Measurements from ENCODE around the gene ZNF215. TPM values are rescaled to one million over a fixed set of nuclear protein-coding genes. Genes with fewer than 3 reads are reported as not detected.
"Not testable (repeated sequence)": the region's sequence is repeated elsewhere in the genome, so short reads cannot be mapped to it uniquely, and the experiment has no call there.

Gene ZNF215
- total RNA-seq, 6 experiments from 2014 or later = 0.14 to 1.3 (median 0.42) TPM; not detected in 1

GRCh38 chr11:6928916-6929315 is 2.7 kb downstream of the ZNF215 start:
- Histone ChIP-seq H3K36me3 (no peaks in the 10 kb centered on the region), H3K4me1 (peaks cover 0 to 5% (median 0%) of the 10 kb centered on the region in 4 donors), H3K4me3 (no peak overlapping the region), H3K9me3 (no peaks in the 10 kb centered on the region), H3K27me3 (peaks cover 0 to 5% of the 10 kb centered on the region in 2 donors), H3K27ac (no peak overlapping the region)
- DNase-seq (no peak), ATAC-seq (no peak)
- TF ChIP-seq POLR2A (IDR thresholded peaks at IDR 0.05) = no peak
- TF ChIP-seq CTCF (IDR thresholded peaks at IDR 0.05) = no peak
- 66% methylated on average over 4 of the region's 4 CpGs for WGBS (ENCODE audit: insufficient coverage, low coverage, low lambda C conversion rate, missing lambda C conversion rate)
- intact Hi-C loops (cut with DNase I) = no loop called here

GRCh38 chr11:6931146-6931713 is 5.0 kb downstream of the ZNF215 start:
- H3K36me3 ChIP-seq = no peaks in the 10 kb centered on the region
- H3K27me3 ChIP-seq = peaks cover 0 to 5% of the 10 kb centered on the region in 2 donors
- TF ChIP-seq CTCF (IDR thresholded peaks at IDR 0.05) (no peak), POLR2A (IDR thresholded peaks at IDR 0.05) (no peak)
- intact Hi-C loops (cut with DNase I) = no loop called here
- DNase-seq (no peak), ATAC-seq (no peak)
- H3K9me3 ChIP-seq = no peaks in the 10 kb centered on the region
- peaks cover 0 to 5% (median 0%) of the 10 kb centered on the region in 4 donors for H3K4me1 ChIP-seq
- no peak overlapping the region for H3K4me3 ChIP-seq
- H3K27ac ChIP-seq = no peak overlapping the region
- WGBS (ENCODE audit: insufficient coverage, low coverage, low lambda C conversion rate, missing lambda C conversion rate) = 75% methylated on average over 3 of the region's 3 CpGs

- intact Hi-C loops (cut with DNase I) = no loop called here
- peaks cover 0 to 5% of the 10 kb centered on the region in 2 donors for H3K27me3 ChIP-seq
- H3K4me1 ChIP-seq = peaks cover 0 to 5% (median 0%) of the 10 kb centered on the region in 4 donors
- no peak for DNase-seq
- no peaks in the 10 kb centered on the region for H3K36me3 ChIP-seq
- no peak overlapping the region for H3K4me3 ChIP-seq
- no peaks in the 10 kb centered on the region for H3K9me3 ChIP-seq
- TF ChIP-seq POLR2A (IDR thresholded peaks at IDR 0.05) (no peak), CTCF (IDR thresholded peaks at IDR 0.05) (no peak)
- no peak overlapping the region for H3K27ac ChIP-seq
- no peak for ATAC-seq
- WGBS (ENCODE audit: insufficient coverage, low coverage, low lambda C conversion rate, missing lambda C conversion rate) = 52% methylated on average over 7 of the region's 7 CpGs
These were observed 5.9 kb downstream of the ZNF215 start for GRCh38 chr11:6932145-6932544.

GRCh38 chr11:6941970-6942369 is 15.7 kb downstream of the ZNF215 start:
- Histone ChIP-seq H3K36me3 (no peaks in the 10 kb centered on the region), H3K4me3 (no peak overlapping the region), H3K9me3 (no peaks in the 10 kb centered on the region), H3K27ac (no peak overlapping the region), H3K4me1 (no peaks in the 10 kb centered on the region), H3K27me3 (no peaks in the 10 kb centered on the region)
- no peak for ATAC-seq
- TF ChIP-seq CTCF (IDR thresholded peaks at IDR 0.05) (no peak), POLR2A (IDR thresholded peaks at IDR 0.05) (no peak)
- intact Hi-C loops (cut with DNase I) = no loop called here
- no peak for DNase-seq

- no peak for ATAC-seq
- TF ChIP-seq CTCF (IDR thresholded peaks at IDR 0.05) (no peak), POLR2A (IDR thresholded peaks at IDR 0.05) (no peak)
- H3K4me3 ChIP-seq = no peak overlapping the region
- no peaks in the 10 kb centered on the region for H3K9me3 ChIP-seq
- no peaks in the 10 kb centered on the region for H3K4me1 ChIP-seq
- intact Hi-C loops (cut with DNase I) = no loop called here
- 62% methylated on average over 3 of the region's 3 CpGs for WGBS (ENCODE audit: insufficient coverage, low coverage, low lambda C conversion rate, missing lambda C conversion rate)
- no peak for DNase-seq
- H3K27me3 ChIP-seq = no peaks in the 10 kb centered on the region
- H3K36me3 ChIP-seq = no peaks in the 10 kb centered on the region
- H3K27ac ChIP-seq = no peak overlapping the region
These were observed 16.9 kb downstream of the ZNF215 start for GRCh38 chr11:6943131-6943530.

GRCh38 chr11:6954248-6954647 is 28.0 kb downstream of the ZNF215 start:
- ATAC-seq; H3K4me1 ChIP-seq; H3K4me3 ChIP-seq; H3K9me3 ChIP-seq; DNase-seq; H3K27me3 ChIP-seq; H3K27ac ChIP-seq; H3K36me3 ChIP-seq; intact Hi-C loops (cut with DNase I): not testable (repeated sequence)
- WGBS (ENCODE audit: insufficient coverage, low coverage, low lambda C conversion rate, missing lambda C conversion rate) = 70% methylated on average over 4 of the region's 10 CpGs
